Colonic mucosa (tissue), 4 donors: ENCODE data around the gene NDUFA13. TPM values are rescaled to one million over a fixed set of nuclear protein-coding genes. Genes with fewer than 3 reads are reported as not detected.

Experiments used
- DNase-seq: peaks from one replicate; pipeline ENCODE4 v3.0.0-alpha.2; 2020
- H3K27ac ChIP-seq: fragments of 200-600 bp; one replicate; pipeline ENCODE4 v1.8.0; 2021
- H3K27me3 ChIP-seq: fragments of 200-600 bp; one replicate; pipeline ENCODE4 v1.8.0; 2021
- H3K36me3 ChIP-seq: fragments of 200-600 bp; one replicate; pipeline ENCODE4 v1.8.0; 2021
- H3K4me1 ChIP-seq: fragments of 200-600 bp; one replicate; pipeline ENCODE4 v1.8.0; 2021; ENCODE audit warnings: mild to moderate bottlenecking
- H3K4me3 ChIP-seq: fragments of 200-600 bp; one replicate; pipeline ENCODE4 v1.8.0; 2021
- H3K9ac ChIP-seq, 2 donors: one replicate each; pipeline ENCODE4 v1.7.0; 2013; ENCODE audit warnings: control low read depth in 2 of 2, low read depth in 2 of 2, low read length in 2 of 2
- H3K9me3 ChIP-seq: fragments of 200-600 bp; one replicate; pipeline ENCODE4 v1.8.0; 2021
- CTCF ChIP-seq: fragments of 200-600 bp; IDR thresholded peaks from one replicate; pipeline ENCODE4 v1.8.0; 2022; ENCODE audit warnings: antibody characterized with exemption, mild to moderate bottlenecking
- intact Hi-C: fragments of 100-400 bp; cut with DNase I; formaldehyde crosslinking; loops from one replicate; pipeline ENCODE4 v1.14.1; 2022
- total RNA-seq, 2 donors: library from RNA; stranded (reverse); fragmentation: NEBNext Ultra II Directional in 1 of 2; extraction: Animal tissue kit (Norgen Biotek cat#: 25700) in 1 of 2; gene quantifications; one replicate each; pipeline ENCODE4 v1.2.1, GENCODE V29; 2021
- donor health status: healthy.
- donor health status: DM: no; HTN: no; CAD: no.
- donor health status: DM: no; HTN: no; CAD: no.

Gene NDUFA13
- total RNA-seq, 2 donors from 2014 or later = 399 to 494 TPM

DNA sequence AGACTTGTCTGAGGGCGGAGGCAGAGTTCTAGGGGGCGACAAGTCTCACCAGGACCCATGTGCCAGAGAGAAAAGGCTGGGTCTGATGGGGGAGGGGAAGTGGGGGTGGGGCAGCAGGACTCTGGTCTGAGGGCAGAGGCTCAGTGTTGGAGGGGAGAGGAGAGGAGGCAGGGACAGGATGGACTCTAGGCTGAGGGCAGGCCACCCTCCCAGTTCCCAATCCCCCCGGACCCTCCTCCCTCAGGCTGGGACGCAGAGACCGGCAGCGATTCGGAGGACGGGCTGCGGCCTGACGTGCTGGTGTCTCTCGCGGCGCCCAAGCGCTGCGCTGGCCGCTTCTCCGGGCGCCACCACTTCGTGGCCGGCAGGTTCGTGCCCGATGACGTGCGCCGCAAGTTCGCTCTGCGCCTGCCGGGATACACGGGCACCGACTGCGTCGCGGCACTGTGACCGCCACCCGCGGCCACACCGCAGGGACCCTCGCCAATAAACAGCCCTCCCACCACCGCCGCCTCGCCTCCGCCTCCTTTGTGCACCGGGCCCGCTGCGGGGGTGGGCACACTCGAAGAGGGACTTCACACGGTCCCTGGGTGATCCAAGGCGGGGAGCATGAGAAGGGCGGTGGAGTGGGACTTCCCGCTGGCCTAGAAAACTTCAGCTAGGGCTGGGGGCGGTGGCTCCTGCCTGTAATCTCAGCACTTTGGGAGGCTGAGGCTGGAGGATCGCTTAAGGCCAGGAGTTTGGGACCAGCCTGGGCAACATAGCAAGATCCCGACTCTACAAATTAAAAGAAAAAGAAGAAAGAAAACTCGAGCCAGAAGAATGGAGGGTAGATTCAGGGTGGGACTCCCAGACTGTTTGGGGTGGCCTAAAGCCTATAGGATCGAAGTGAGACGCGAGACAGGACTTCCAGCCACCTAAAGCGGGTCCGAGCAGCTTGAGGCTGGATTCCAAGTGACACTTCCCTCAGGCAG is 21.3 kb downstream of the NDUFA13 start:
- intact Hi-C loops = no loop called here
- H3K4me1 ChIP-seq = peaks cover 7% of the 10 kb centered on the region
- no peaks in the 10 kb centered on the region for H3K36me3 ChIP-seq
- H3K9ac ChIP-seq = no peak overlapping the region
- H3K27me3 ChIP-seq = peaks cover 29% of the 10 kb centered on the region
- peak overlapping the region; percentile 27 for H3K4me3 ChIP-seq
- DNase-seq = no peak
- no peaks in the 10 kb centered on the region for H3K9me3 ChIP-seq
- no peak overlapping the region for H3K27ac ChIP-seq
- no peak for TF ChIP-seq CTCF

DNA sequence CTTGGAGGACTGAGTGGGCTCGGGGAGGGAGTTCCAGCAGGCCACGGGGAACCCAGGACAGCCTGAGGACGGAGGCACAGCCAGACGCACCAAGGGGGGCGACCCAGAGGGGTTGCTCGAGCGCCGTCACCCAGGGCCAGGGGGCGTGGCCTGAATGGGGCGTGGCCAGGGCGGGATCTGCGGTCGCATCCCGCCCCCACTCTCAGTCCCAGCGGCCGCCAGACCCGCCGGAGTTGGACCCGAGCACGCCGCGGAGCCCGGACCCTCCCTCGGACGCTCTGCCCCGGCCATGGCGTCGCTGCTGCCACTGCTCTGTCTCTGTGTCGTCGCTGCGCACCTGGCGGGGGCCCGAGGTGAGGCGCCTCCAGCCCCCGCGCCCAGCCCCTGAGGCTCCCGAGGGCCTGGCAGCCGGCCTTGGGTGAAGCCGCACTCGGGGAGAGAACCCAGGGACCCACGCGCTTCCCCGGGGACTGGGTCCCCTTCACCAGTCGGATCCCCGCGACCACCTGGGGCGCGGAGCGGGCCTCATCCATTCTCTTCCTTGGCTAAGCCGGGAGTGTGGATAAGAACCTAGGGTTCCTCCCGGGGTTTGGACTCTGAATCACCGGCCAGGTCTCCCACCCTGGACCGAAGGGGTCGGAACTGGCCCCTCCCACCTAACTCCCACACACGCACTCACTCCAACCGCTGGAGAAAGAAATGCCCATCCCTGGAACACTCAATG is 22.2 kb downstream of the NDUFA13 start, which contains the start of gene CILP2:
Gene CILP2, plus strand, starts transcription at position 205 of the 724 bp plus-strand sequence. Its CDS starts 85 bp downstream, at position 290.
- H3K9me3 ChIP-seq = no peaks in the 10 kb centered on the region
- H3K9ac ChIP-seq = peak within 1 kb of the TSS in 1 of 2 donors; percentile 2
- TF ChIP-seq CTCF = no peak
- H3K4me1 ChIP-seq = peaks cover 7% of the 10 kb centered on the region
- H3K4me3 ChIP-seq = peak within 1 kb of the TSS; percentile 27
- peaks cover 29% of the 10 kb centered on the region for H3K27me3 ChIP-seq
- no peak within 1 kb of the TSS for H3K27ac ChIP-seq
- intact Hi-C loops = no loop called here
- H3K36me3 ChIP-seq = no peaks in the 10 kb centered on the region
- DNase-seq = peak; percentile 40

DNA sequence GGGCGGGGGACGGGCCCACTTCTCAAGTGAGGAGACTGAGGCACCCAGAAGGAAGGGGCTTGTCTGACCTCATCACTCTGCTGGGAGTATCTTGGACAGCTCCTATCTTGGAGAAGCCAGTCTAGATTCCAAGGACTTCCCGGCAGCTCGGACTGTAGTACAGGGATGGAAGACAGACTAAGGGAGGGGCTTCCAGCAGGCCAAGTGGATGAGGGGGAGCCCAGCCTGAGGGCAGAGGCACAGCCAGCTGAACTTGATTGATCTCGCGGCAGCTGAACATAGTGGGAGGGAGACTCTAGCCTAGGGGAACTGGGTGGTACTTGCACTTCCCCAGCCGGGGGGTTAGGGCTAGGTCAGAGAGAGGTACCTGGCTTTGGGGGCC is 22.8 kb downstream of the NDUFA13 start:
- Histone ChIP-seq H3K4me3 (peak overlapping the region; percentile 27), H3K36me3 (no peaks in the 10 kb centered on the region), H3K27me3 (peaks cover 29% of the 10 kb centered on the region), H3K9ac (no peak overlapping the region), H3K4me1 (peaks cover 7% of the 10 kb centered on the region), H3K9me3 (no peaks in the 10 kb centered on the region), H3K27ac (no peak overlapping the region)
- DNase-seq = no peak
- intact Hi-C loops = no loop called here
- no peak for TF ChIP-seq CTCF

DNA sequence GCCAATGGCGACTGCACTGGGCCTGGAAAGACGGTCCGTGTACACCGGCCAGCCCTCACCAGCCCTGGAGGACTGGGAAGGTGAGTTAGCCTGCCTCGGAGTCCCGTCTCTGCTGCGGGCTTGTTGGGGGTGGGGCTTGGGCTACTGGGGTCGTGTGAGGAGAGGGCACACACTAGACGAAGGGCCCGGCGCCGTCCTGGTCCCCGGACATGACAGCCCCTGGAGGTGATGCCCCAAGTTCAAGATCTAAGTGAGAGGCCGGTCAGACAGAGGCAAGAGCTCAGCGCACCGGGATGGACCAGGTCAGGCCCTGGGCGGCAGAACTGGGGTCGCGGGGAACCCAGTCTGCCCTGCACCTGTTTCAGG is 23.7 kb downstream of the NDUFA13 start:
- peaks cover 29% of the 10 kb centered on the region for H3K27me3 ChIP-seq

More for the DNA sequence above, 23.7 kb downstream of the NDUFA13 start:
- Histone ChIP-seq H3K27ac (no peak overlapping the region), H3K4me1 (peaks cover 7% of the 10 kb centered on the region), H3K36me3 (no peaks in the 10 kb centered on the region), H3K4me3 (no peak overlapping the region), H3K9ac (no peak overlapping the region), H3K9me3 (no peaks in the 10 kb centered on the region)
- intact Hi-C loops = no loop called here
- DNase-seq = no peak
- TF ChIP-seq CTCF = no peak
